Panc1 (cell line): ENCODE results near the gene GBF1. TPM values are rescaled to one million over a fixed set of nuclear protein-coding genes. Genes with fewer than 3 reads are reported as not detected.

Experiments
- ATAC-seq: fragments of 200-7000 bp; cut with Tn5 transposase; 2 replicates; pipeline ENCODE4 v1.9.1; 2020; ENCODE audit warnings: mild to moderate bottlenecking, moderate library complexity
- BruUV-seq: library from RNA; stranded (reverse); fragments of 400-500 nt; replicated peaks from 2 replicates; lab custom pipeline; 2021; lab: Mats Ljungman, UMichigan
- CTCF ChIA-PET: fragments of 300-600 bp; sonication (Branson Sonifier 250); formaldehyde crosslinking; loops from one replicate; lab custom pipeline; 2022; ENCODE audit warnings: antibody characterized with exemption; lab: Charles Lee
- POLR2A ChIA-PET: fragments of 300-600 bp; sonication (Branson Sonifier 250); formaldehyde crosslinking; loops from one replicate; lab custom pipeline; 2022; ENCODE audit warnings: antibody characterized with exemption; lab: Charles Lee
- DNase-seq: peaks from one replicate; pipeline ENCODE4 v3.0.0-alpha.2; 2010; ENCODE audit warnings: low read depth, low spot score
- H3K27ac ChIP-seq: 2 replicates; pipeline ENCODE4 v1.5.1; 2011; ENCODE audit warnings: mild to moderate bottlenecking, low read length, inconsistent platforms
- H3K27me3 ChIP-seq: fragments of 200-500 bp; sonication (Bioruptor generic); 2 replicates; pipeline ENCODE4 v1.6.0; 2014; ENCODE audit warnings: low read length, inconsistent platforms; ENCODE audit not compliant: control insufficient read depth, insufficient read depth
- H3K36me3 ChIP-seq: fragments of 200-500 bp; sonication (Bioruptor generic); 2 replicates; pipeline ENCODE4 v1.5.1; 2014; ENCODE audit warnings: inconsistent platforms, mild to moderate bottlenecking, low read length, moderate library complexity; ENCODE audit not compliant: control insufficient read depth, insufficient read depth
- H3K4me1 ChIP-seq: 2 replicates; pipeline ENCODE4 v1.5.1; 2011; ENCODE audit warnings: inconsistent platforms, mild to moderate bottlenecking, low read length, moderate library complexity; ENCODE audit not compliant: control insufficient read depth, insufficient read depth
- H3K4me3 ChIP-seq, 2 experiments: 2 replicates each; pipeline ENCODE4 v1.5.1; 2011 to 2012; ENCODE audit warnings: low read depth in 2 of 2, low read length in 2 of 2, mild to moderate bottlenecking in 2 of 2, inconsistent platforms in 1 of 2, moderate library complexity in 1 of 2
- H3K9me3 ChIP-seq: fragments of 200-500 bp; sonication (Bioruptor generic); 2 replicates; pipeline ENCODE4 v1.5.1; 2014; ENCODE audit warnings: low read depth, mild to moderate bottlenecking, inconsistent platforms, low read length, moderate library complexity; ENCODE audit not compliant: control insufficient read depth, insufficient read depth
- CTCF ChIP-seq: fragments of 450-650 bp; IDR thresholded peaks from 2 replicates; pipeline ENCODE4 v1.5.1; 2017; ENCODE audit warnings: mild to moderate bottlenecking
- POLR2AphosphoS5 ChIP-seq: IDR thresholded peaks from 2 replicates; pipeline ENCODE4 v1.6.1; 2012; ENCODE audit warnings: mild to moderate bottlenecking, low read depth, low read length, moderate library complexity
- REST ChIP-seq, 2 experiments: IDR thresholded peaks; 2 replicates each; pipeline ENCODE4 v1.6.1; 2011 to 2012; ENCODE audit warnings: low read depth in 2 of 2, control low read depth in 1 of 2, low read length in 1 of 2, mild to moderate bottlenecking in 1 of 2, moderate library complexity in 1 of 2; ENCODE audit not compliant: insufficient read depth in 1 of 2
- SIN3A ChIP-seq: IDR thresholded peaks from 2 replicates; pipeline ENCODE4 v1.6.1; 2012; ENCODE audit warnings: low read depth, mild to moderate bottlenecking, low read length, moderate library complexity, borderline replicate concordance; ENCODE audit not compliant: insufficient read depth
- TCF7L2 ChIP-seq: IDR thresholded peaks from 2 replicates; pipeline ENCODE4 v1.6.1; 2011; ENCODE audit warnings: mild to moderate bottlenecking, low read depth, low read length, inconsistent platforms
- in situ Hi-C: cut with HindIII; loops from 2 replicates; pipeline ENCODE4 v1.10.0; 2016; ENCODE audit warnings: low sequenced_read_pairs, low pct_unique_long_range_greater_than_20kb
- intact Hi-C: fragments of 100-400 bp; cut with micrococcal nuclease; formaldehyde crosslinking; loops from one replicate; pipeline ENCODE4 v1.10.0; 2022; ENCODE audit not compliant: unreplicated experiment
- total RNA-seq: library from RNA; stranded (reverse); gene quantifications from one replicate; pipeline ENCODE4 v1.2.1, GENCODE V29; 2021; ENCODE audit not compliant: unreplicated experiment

GBF1 gene
- total RNA-seq, 1 experiment from 2014 or later = 65.0 TPM

- Histone ChIP-seq H3K27ac (no peak overlapping the region), H3K4me1 (no peaks in the 10 kb centered on the region), H3K27me3 (no peaks in the 10 kb centered on the region), H3K4me3 (no peak overlapping the region), H3K36me3 (no peaks in the 10 kb centered on the region), H3K9me3 (no peaks in the 10 kb centered on the region)
- CTCF ChIA-PET = interaction anchor here (0.6 kb wide), 1 partner anchor 10 kb away, joined by 3 read pairs; no protein-coding TSS in a partner anchor
- intact Hi-C loops = no loop called here
- POLR2A ChIA-PET = no interaction called here
- DNase-seq = no peak
- BruUV-seq = no TSS peak
- in situ Hi-C loops = no loop called here
- ATAC-seq = no peak
- TF ChIP-seq REST (IDR thresholded peaks at IDR 0.05; ENCODE audit: insufficient read depth in 1 of 2, low read depth in 2 of 2, low read length in 1 of 2) = no peak
- no peak for TF ChIP-seq POLR2AphosphoS5
Observed at GRCh38 chr10:102297101-102297500, 51.8 kb downstream of the GBF1 start.

- ChIA-PET CTCF (no interaction called here), POLR2A (no interaction called here)
- Histone ChIP-seq H3K4me1 (no peaks in the 10 kb centered on the region), H3K27me3 (no peaks in the 10 kb centered on the region), H3K36me3 (no peaks in the 10 kb centered on the region), H3K9me3 (no peaks in the 10 kb centered on the region), H3K27ac (no peak overlapping the region), H3K4me3 (no peak overlapping the region)
- no TSS peak for BruUV-seq
- in situ Hi-C loops = no loop called here
- DNase-seq (no peak), ATAC-seq (no peak)
- intact Hi-C loops = no loop called here
- TF ChIP-seq POLR2AphosphoS5 (no peak), REST (IDR thresholded peaks at IDR 0.05; ENCODE audit: insufficient read depth in 1 of 2, low read depth in 2 of 2, low read length in 1 of 2) (no peak), CTCF (no peak), TCF7L2 (no peak), SIN3A (no peak)
Observed at GRCh38 chr10:102298899-102299298, 53.6 kb downstream of the GBF1 start.
